ENCODE data around the gene CLRN1. TPM values are rescaled to one million over a fixed set of nuclear protein-coding genes. Genes with fewer than 3 reads are reported as not detected.

Gene CLRN1
- total RNA-seq, 2 experiments from 2014 or later: not detected

- no peak for DNase-seq (ENCODE audit: low spot score)
- intact Hi-C loops (cut with micrococcal nuclease; ENCODE audit: unreplicated experiment): no loop called here
- ChIA-PET CTCF (ENCODE audit: unreplicated experiment) (no interaction called here), POLR2A (interaction anchor here (1.1 kb wide), 1 partner anchor 9 kb away, joined by 3 read pairs; no protein-coding TSS in a partner anchor)
- no TSS peak for BruUV-seq (replicated peaks)
- Histone ChIP-seq H3K36me3 (ENCODE audit: insufficient read depth, low read length) (no peaks in the 10 kb centered on the region), H3K4me2 (ENCODE audit: low read length) (no peak overlapping the region), H3K79me2 (ENCODE audit: insufficient read depth, low read depth, low read length) (no peaks in the 10 kb centered on the region), H4K20me1 (ENCODE audit: insufficient read depth, low read length) (no peaks in the 10 kb centered on the region), H3K9me2 (ENCODE audit: insufficient read depth, low read length) (no peaks in the 10 kb centered on the region), H3K4me1 (ENCODE audit: insufficient read depth, low read length, poor library complexity, severe bottlenecking) (no peaks in the 10 kb centered on the region), H2AFZ (ENCODE audit: low read length) (no peak overlapping the region), H3K9me3 (ENCODE audit: low read length) (no peaks in the 10 kb centered on the region), H3K4me3 (ENCODE audit: low read depth, low read length, poor library complexity, severe bottlenecking) (no peak overlapping the region), H3K27ac (ENCODE audit: low read depth, low read length, poor library complexity, severe bottlenecking) (no peak overlapping the region)
- no peak for TF ChIP-seq EZH2phosphoT487 (IDR thresholded peaks at IDR 0.05; ENCODE audit: borderline replicate concordance, low read depth, low read length)
- TF ChIP-seq CTCF (conservative IDR thresholded peaks at IDR 0.05; ENCODE audit: low read length): no peak
These were observed 30.7 kb upstream of the CLRN1 start for GRCh38 chr3:151003029-151003767.

- Histone ChIP-seq H3K9me3 (ENCODE audit: low read length) (no peaks in the 10 kb centered on the region), H3K4me2 (ENCODE audit: low read length) (no peak overlapping the region), H3K9me2 (ENCODE audit: insufficient read depth, low read length) (no peaks in the 10 kb centered on the region), H4K20me1 (ENCODE audit: insufficient read depth, low read length) (no peaks in the 10 kb centered on the region), H3K79me2 (ENCODE audit: insufficient read depth, low read depth, low read length) (no peaks in the 10 kb centered on the region), H3K4me1 (ENCODE audit: insufficient read depth, low read length, poor library complexity, severe bottlenecking) (no peaks in the 10 kb centered on the region), H3K4me3 (ENCODE audit: low read depth, low read length, poor library complexity, severe bottlenecking) (no peak overlapping the region), H3K27ac (ENCODE audit: low read depth, low read length, poor library complexity, severe bottlenecking) (no peak overlapping the region), H2AFZ (ENCODE audit: low read length) (no peak overlapping the region), H3K36me3 (ENCODE audit: insufficient read depth, low read length) (no peaks in the 10 kb centered on the region)
- CTCF ChIA-PET (ENCODE audit: unreplicated experiment): no interaction called here
- no TSS peak for BruUV-seq (replicated peaks)
- no peak for DNase-seq (ENCODE audit: low spot score)
- POLR2A ChIA-PET: interaction anchor here (1.1 kb wide), 1 partner anchor 9 kb away, joined by 3 read pairs; no protein-coding TSS in a partner anchor
- intact Hi-C loops (cut with micrococcal nuclease; ENCODE audit: unreplicated experiment): no loop called here
- TF ChIP-seq CTCF (conservative IDR thresholded peaks at IDR 0.05; ENCODE audit: low read length) (no peak), EZH2phosphoT487 (IDR thresholded peaks at IDR 0.05; ENCODE audit: borderline replicate concordance, low read depth, low read length) (no peak)
These were observed 29.8 kb upstream of the CLRN1 start for GRCh38 chr3:151002003-151002981.
